K562 (cell line): ENCODE measurements around the gene CLTA. TPM values are rescaled to one million over a fixed set of nuclear protein-coding genes. Genes with fewer than 3 reads are reported as not detected.

Experiments
- ARHGAP35 ChIP-seq: fragments of 450-650 bp; IDR thresholded peaks from 2 replicates; pipeline ENCODE4 v1.6.1; 2018; ENCODE audit not compliant: partially characterized antibody
- FOXA1 ChIP-seq: fragments of 450-650 bp; IDR thresholded peaks from 2 replicates; pipeline ENCODE4 v1.6.1; 2016; ENCODE audit warnings: mild to moderate bottlenecking, borderline replicate concordance
- FOXK1 ChIP-seq: sonication (generic); formaldehyde crosslinking; IDR thresholded peaks from 2 replicates; pipeline ENCODE4 v1.8.0; 2022; ENCODE audit warnings: missing genetic modification reagents, mild to moderate bottlenecking, borderline replicate concordance
- GATAD2B ChIP-seq: fragments of 450-650 bp; IDR thresholded peaks from 2 replicates; pipeline ENCODE4 v1.6.1; 2017; ENCODE audit warnings: mild to moderate bottlenecking, borderline replicate concordance
- HMG20B ChIP-seq: fragments of 250-450 bp; sonication (Bioruptor Pico); IDR thresholded peaks from 2 replicates; pipeline ENCODE4 v1.5.0; 2021; ENCODE audit warnings: mild to moderate bottlenecking
- IRF2 ChIP-seq: sonication (generic); formaldehyde crosslinking; IDR thresholded peaks from 2 replicates; pipeline ENCODE4 v1.8.1; 2022; ENCODE audit warnings: mild to moderate bottlenecking, missing genetic modification reagents
- KLF16 ChIP-seq: IDR thresholded peaks from 2 replicates; pipeline ENCODE4 v1.6.1; 2016; ENCODE audit warnings: antibody characterized with exemption
- NFE2 ChIP-seq: IDR thresholded peaks from 2 replicates; pipeline ENCODE4 v1.6.1; 2014; ENCODE audit warnings: antibody characterized with exemption, low read depth
- PHB ChIP-seq: fragments of 250-450 bp; sonication (Bioruptor Pico); IDR thresholded peaks from 2 replicates; pipeline ENCODE4 v1.5.0; 2021
- POLR2A ChIP-seq: fragments of 450-650 bp; conservative IDR thresholded peaks from 2 replicates; pipeline ENCODE4 v1.6.1; 2016
- SP2 ChIP-seq: IDR thresholded peaks from 2 replicates; pipeline ENCODE4 v1.6.1; 2011; ENCODE audit warnings: mild to moderate bottlenecking, low read depth, low read length, moderate library complexity; ENCODE audit not compliant: poor library complexity, severe bottlenecking; ENCODE audit errors: extremely low read depth
- XRCC5 ChIP-seq: fragments of 200-400 bp; formaldehyde crosslinking; IDR thresholded peaks from 2 replicates; pipeline ENCODE4 v1.6.1; 2017; ENCODE audit warnings: low read depth, mild to moderate bottlenecking, low read length
- ZNF3 ChIP-seq: fragments of 250-450 bp; sonication (Bioruptor Pico); IDR thresholded peaks from 2 replicates; pipeline ENCODE4 v1.5.0; 2021; ENCODE audit warnings: mild to moderate bottlenecking, moderate library complexity
- ZNF699 ChIP-seq: fragments of 250-450 bp; sonication (Bioruptor Pico); IDR thresholded peaks from 2 replicates; pipeline ENCODE4 v1.8.0; 2021; ENCODE audit warnings: mild to moderate bottlenecking, moderate library complexity; ENCODE audit not compliant: insufficient replicate concordance
- ZNF75A ChIP-seq: fragments of 450-650 bp; formaldehyde crosslinking; IDR thresholded peaks from 2 replicates; pipeline ENCODE4 v1.4.0; 2020; ENCODE audit warnings: mild to moderate bottlenecking
- ZSCAN32 ChIP-seq: fragments of 450-650 bp; formaldehyde crosslinking; IDR thresholded peaks from 2 replicates; pipeline ENCODE4 v1.4.0; 2020; ENCODE audit warnings: mild to moderate bottlenecking, moderate library complexity
- polyA plus RNA-seq, 8 experiments: library from polyadenylated mRNA; depleted of rRNA in 4 of 8; stranded (reverse) in 5 of 8; unstranded in 3 of 8; fragments of >200 nt; fragmentation: Nextera tagmentation in 2 of 8; fragmentation: Illumina TruSeq in 1 of 8; extraction: Ambion mirVana in 2 of 8; extraction: Trizol in 1 of 8; gene quantifications; 2 replicates each; pipeline versions ENCODE4 v1.2.1 to v1.2.3, GENCODE V29; 2011 to 2014; ENCODE audit warnings: inconsistent platforms in 1 of 8, missing spikeins in 1 of 8
- total RNA-seq, 7 experiments: library from RNA; depleted of rRNA in 6 of 7; stranded (reverse); fragments of >200 nt in 6 of 7; fragmentation: Illumina TruSeq in 2 of 7; extraction: Trizol in 2 of 7; gene quantifications; 2 replicates each; pipeline versions ENCODE4 v1.2.1 to v1.2.3, GENCODE V29; 2011 to 2021; ENCODE audit warnings: low replicate concordance in 1 of 7
- TF ChIP-seq, protein P1 (sequence below): sonication (generic); formaldehyde crosslinking; IDR thresholded peaks from 2 replicates; pipeline ENCODE4 v1.8.1; 2022; ENCODE audit warnings: missing genetic modification reagents
- TF ChIP-seq, protein P2 (sequence below), 2 experiments: fragments of 450-650 bp; formaldehyde crosslinking in 1 of 2; IDR thresholded peaks; 2 replicates each; pipeline versions ENCODE4 v1.4.0 to v1.6.1; 2014 to 2020; ENCODE audit warnings: mild to moderate bottlenecking in 2 of 2, borderline replicate concordance in 1 of 2, low read depth in 1 of 2
- TF ChIP-seq, protein P3 (sequence below): IDR thresholded peaks from 2 replicates; pipeline ENCODE4 v1.6.1; 2016; ENCODE audit warnings: missing genetic modification characterization, missing compliant biosample characterization

CLTA gene
- total and polyA plus RNA-seq, 9 of the 15 experiments (the other 6 are each of a cell fraction or from before 2014, with no cell fraction given) = 37.8 to 219 (median 144) TPM

DNA sequence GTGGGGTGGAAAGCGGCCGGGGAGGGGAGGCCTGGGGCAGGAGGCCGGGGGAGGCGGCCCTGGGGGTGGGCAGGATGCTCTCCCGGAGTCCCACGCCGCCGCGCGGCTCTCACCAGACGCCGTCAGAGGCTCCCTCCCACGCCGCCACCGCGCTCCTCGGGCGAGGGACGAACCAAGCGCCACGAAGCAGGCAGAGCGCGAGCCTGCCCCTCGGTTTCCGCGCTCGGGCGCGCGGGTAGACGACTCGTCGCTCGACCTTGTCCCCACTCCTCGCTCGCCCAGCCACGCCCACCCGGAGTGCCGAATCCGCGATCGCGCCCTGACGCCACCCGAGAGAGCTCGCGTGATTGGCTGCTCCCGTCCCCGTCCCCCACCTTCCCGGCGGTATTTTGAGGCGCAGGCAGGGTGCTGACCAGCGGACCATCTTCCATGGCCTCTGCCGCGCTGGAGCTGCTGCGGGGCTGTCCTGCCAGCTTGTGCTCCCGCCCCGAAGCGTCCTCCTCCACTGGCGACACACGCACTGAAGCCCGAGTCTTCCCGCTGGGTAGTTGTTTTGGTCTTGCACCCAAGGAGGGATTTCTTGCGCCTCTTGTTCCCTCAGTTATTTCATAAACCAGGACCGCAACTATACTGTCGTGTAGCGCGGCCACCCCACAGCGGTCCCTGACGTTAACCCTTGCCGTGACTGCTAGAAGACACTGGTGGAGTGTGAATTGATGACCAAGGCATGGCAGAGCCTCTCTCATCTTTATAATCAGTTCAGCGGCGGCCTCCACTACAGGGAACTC lies 67.7 kb downstream of the CLTA start, which contains the start of gene GNE (continued):
- TF ChIP-seq FOXK1 (CRISPR knock-in tag) = no peak
- TF ChIP-seq FOXA1 = no peak
- no peak for TF ChIP-seq ZNF699 (CRISPR knock-in tag)
- no peak for TF ChIP-seq IRF2 (CRISPR knock-in tag)
- no peak for TF ChIP-seq ZNF75A (CRISPR knock-in tag)
- TF ChIP-seq PHB = no peak
- TF ChIP-seq, protein P1, sequence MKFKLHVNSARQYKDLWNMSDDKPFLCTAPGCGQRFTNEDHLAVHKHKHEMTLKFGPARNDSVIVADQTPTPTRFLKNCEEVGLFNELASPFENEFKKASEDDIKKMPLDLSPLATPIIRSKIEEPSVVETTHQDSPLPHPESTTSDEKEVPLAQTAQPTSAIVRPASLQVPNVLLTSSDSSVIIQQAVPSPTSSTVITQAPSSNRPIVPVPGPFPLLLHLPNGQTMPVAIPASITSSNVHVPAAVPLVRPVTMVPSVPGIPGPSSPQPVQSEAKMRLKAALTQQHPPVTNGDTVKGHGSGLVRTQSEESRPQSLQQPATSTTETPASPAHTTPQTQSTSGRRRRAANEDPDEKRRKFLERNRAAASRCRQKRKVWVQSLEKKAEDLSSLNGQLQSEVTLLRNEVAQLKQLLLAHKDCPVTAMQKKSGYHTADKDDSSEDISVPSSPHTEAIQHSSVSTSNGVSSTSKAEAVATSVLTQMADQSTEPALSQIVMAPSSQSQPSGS = no peak
- TF ChIP-seq ZNF3 (CRISPR knock-in tag) = no peak
- TF ChIP-seq ARHGAP35 = no peak
- no peak for TF ChIP-seq SP2
- no peak for TF ChIP-seq KLF16
- no peak for TF ChIP-seq ZSCAN32 (CRISPR knock-in tag)
- no peak for TF ChIP-seq HMG20B
- TF ChIP-seq, protein P2, sequence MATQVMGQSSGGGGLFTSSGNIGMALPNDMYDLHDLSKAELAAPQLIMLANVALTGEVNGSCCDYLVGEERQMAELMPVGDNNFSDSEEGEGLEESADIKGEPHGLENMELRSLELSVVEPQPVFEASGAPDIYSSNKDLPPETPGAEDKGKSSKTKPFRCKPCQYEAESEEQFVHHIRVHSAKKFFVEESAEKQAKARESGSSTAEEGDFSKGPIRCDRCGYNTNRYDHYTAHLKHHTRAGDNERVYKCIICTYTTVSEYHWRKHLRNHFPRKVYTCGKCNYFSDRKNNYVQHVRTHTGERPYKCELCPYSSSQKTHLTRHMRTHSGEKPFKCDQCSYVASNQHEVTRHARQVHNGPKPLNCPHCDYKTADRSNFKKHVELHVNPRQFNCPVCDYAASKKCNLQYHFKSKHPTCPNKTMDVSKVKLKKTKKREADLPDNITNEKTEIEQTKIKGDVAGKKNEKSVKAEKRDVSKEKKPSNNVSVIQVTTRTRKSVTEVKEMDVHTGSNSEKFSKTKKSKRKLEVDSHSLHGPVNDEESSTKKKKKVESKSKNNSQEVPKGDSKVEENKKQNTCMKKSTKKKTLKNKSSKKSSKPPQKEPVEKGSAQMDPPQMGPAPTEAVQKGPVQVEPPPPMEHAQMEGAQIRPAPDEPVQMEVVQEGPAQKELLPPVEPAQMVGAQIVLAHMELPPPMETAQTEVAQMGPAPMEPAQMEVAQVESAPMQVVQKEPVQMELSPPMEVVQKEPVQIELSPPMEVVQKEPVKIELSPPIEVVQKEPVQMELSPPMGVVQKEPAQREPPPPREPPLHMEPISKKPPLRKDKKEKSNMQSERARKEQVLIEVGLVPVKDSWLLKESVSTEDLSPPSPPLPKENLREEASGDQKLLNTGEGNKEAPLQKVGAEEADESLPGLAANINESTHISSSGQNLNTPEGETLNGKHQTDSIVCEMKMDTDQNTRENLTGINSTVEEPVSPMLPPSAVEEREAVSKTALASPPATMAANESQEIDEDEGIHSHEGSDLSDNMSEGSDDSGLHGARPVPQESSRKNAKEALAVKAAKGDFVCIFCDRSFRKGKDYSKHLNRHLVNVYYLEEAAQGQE (IDR thresholded peaks at IDR 0.05; ENCODE audit: borderline replicate concordance) = peak; percentile 98
- TF ChIP-seq, protein P2 (CRISPR knock-in tag; IDR thresholded peaks at IDR 0.05; ENCODE audit: low read depth) = no peak
- TF ChIP-seq XRCC5 = 0 out of 2 replicates have a peak, but pooled peaks have one; percentile 57
- no peak for TF ChIP-seq GATAD2B
- TF ChIP-seq NFE2 = no peak
- TF ChIP-seq, protein P3, sequence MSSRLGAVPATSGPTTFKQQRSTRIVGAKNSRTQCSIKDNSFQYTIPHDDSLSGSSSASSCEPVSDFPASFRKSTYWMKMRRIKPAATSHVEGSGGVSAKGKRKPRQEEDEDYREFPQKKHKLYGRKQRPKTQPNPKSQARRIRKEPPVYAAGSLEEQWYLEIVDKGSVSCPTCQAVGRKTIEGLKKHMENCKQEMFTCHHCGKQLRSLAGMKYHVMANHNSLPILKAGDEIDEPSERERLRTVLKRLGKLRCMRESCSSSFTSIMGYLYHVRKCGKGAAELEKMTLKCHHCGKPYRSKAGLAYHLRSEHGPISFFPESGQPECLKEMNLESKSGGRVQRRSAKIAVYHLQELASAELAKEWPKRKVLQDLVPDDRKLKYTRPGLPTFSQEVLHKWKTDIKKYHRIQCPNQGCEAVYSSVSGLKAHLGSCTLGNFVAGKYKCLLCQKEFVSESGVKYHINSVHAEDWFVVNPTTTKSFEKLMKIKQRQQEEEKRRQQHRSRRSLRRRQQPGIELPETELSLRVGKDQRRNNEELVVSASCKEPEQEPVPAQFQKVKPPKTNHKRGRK (tag) = no peak
- peak; percentile 91 for TF ChIP-seq POLR2A
